ENCODE measurements around the gene AIF1. TPM values are rescaled to one million over a fixed set of nuclear protein-coding genes. Genes with fewer than 3 reads are reported as not detected.

AIF1 gene
- polyA plus RNA-seq, 1 donor (not counting 4 experiments of a cell fraction or from before 2014, with no cell fraction given), result not detected

GRCh38 chr6:31617010-31617409 is 2.0 kb downstream of the AIF1 start:
- H3K4me2 ChIP-seq (ENCODE audit: control insufficient read depth, extremely low read depth, insufficient read depth, low read depth, low read length), result no peak overlapping the region
- H3K4me1 ChIP-seq (ENCODE audit: control insufficient read depth, extremely low read depth, insufficient read depth, low read length), result peaks cover 5% of the 10 kb centered on the region
- H4K20me1 ChIP-seq (ENCODE audit: control insufficient read depth, extremely low read depth, insufficient read depth, low read length), result peaks cover 3% of the 10 kb centered on the region
- H3K27me3 ChIP-seq (ENCODE audit: control insufficient read depth, extremely low read depth, insufficient read depth, low read length), result no peaks in the 10 kb centered on the region
- no peaks in the 10 kb centered on the region for H3K9me3 ChIP-seq (ENCODE audit: control insufficient read depth, low read depth, low read length)
- TF ChIP-seq CTCF (optimal IDR thresholded peaks at IDR 0.05 in 1 of 3, IDR thresholded peaks at IDR 0.05 in 1 of 3, conservative IDR thresholded peaks at IDR 0.05 in 1 of 3; ENCODE audit: extremely low read depth in 1 of 3, insufficient read depth in 2 of 3, low read length in 3 of 3), result no peak
- no peak for TF ChIP-seq EZH2 (IDR thresholded peaks at IDR 0.05; ENCODE audit: low read length)
- no peaks in the 10 kb centered on the region for H3K9me1 ChIP-seq (ENCODE audit: control insufficient read depth, extremely low read depth, insufficient read depth, low read length)
- no peak overlapping the region for H3K4me3 ChIP-seq (ENCODE audit: control insufficient read depth in 2 of 3, extremely low read depth in 1 of 3, insufficient read depth in 2 of 3, low read depth in 1 of 3, low read length in 3 of 3)
- peaks cover 12% of the 10 kb centered on the region for H3K79me2 ChIP-seq (ENCODE audit: control insufficient read depth, insufficient read depth, low read length)
- no peak overlapping the region for H2AFZ ChIP-seq (ENCODE audit: control insufficient read depth, low read length)
- dilution Hi-C loops (cut with MboI; ENCODE audit: extremely low pct_ligation_motif_present, low sequenced_read_pairs), result no loop called here
- H3K9ac ChIP-seq (ENCODE audit: control insufficient read depth, extremely low read depth, insufficient read depth, low read length), result no peak overlapping the region
- H3K36me3 ChIP-seq (ENCODE audit: control insufficient read depth in 2 of 2, extremely low read depth in 1 of 2, insufficient read depth in 2 of 2, low read length in 2 of 2), result peaks cover 0 to 1% of the 10 kb centered on the region in 2 experiments
- DNase-seq (ENCODE audit: low read depth, low spot score) (no peak), FAIRE-seq (no peak)
- H3K27ac ChIP-seq (ENCODE audit: control insufficient read depth, insufficient read depth, low read length), result no peak overlapping the region

GRCh38 chr6:31619805-31620585 is 5.0 kb downstream of the AIF1 start:
- dilution Hi-C loops (cut with MboI; ENCODE audit: extremely low pct_ligation_motif_present, low sequenced_read_pairs), result no loop called here
- FAIRE-seq, result peak; percentile 26

More at GRCh38 chr6:31619805-31620585, 5.0 kb downstream of the AIF1 start:
- TF ChIP-seq EZH2 (IDR thresholded peaks at IDR 0.05; ENCODE audit: low read length), result no peak
- TF ChIP-seq CTCF (optimal IDR thresholded peaks at IDR 0.05 in 1 of 3, IDR thresholded peaks at IDR 0.05 in 1 of 3, conservative IDR thresholded peaks at IDR 0.05 in 1 of 3; ENCODE audit: extremely low read depth in 1 of 3, insufficient read depth in 2 of 3, low read length in 3 of 3), result no peak
- peak overlapping the region; percentile 98 for H2AFZ ChIP-seq (ENCODE audit: control insufficient read depth, low read length)
- H3K27ac ChIP-seq (ENCODE audit: control insufficient read depth, insufficient read depth, low read length), result peak overlapping the region; percentile 97
- no peaks in the 10 kb centered on the region for H3K27me3 ChIP-seq (ENCODE audit: control insufficient read depth, extremely low read depth, insufficient read depth, low read length)
- peaks cover 42% of the 10 kb centered on the region for H3K79me2 ChIP-seq (ENCODE audit: control insufficient read depth, insufficient read depth, low read length)
- H3K9me3 ChIP-seq (ENCODE audit: control insufficient read depth, low read depth, low read length), result no peaks in the 10 kb centered on the region
- peak overlapping the region; percentile 82 to 99 (median 90) for H3K4me3 ChIP-seq (ENCODE audit: control insufficient read depth in 2 of 3, extremely low read depth in 1 of 3, insufficient read depth in 2 of 3, low read depth in 1 of 3, low read length in 3 of 3)
- peaks cover 21% of the 10 kb centered on the region for H4K20me1 ChIP-seq (ENCODE audit: control insufficient read depth, extremely low read depth, insufficient read depth, low read length)
- peaks cover 2% of the 10 kb centered on the region for H3K9me1 ChIP-seq (ENCODE audit: control insufficient read depth, extremely low read depth, insufficient read depth, low read length)
- peaks cover 14% of the 10 kb centered on the region for H3K4me1 ChIP-seq (ENCODE audit: control insufficient read depth, extremely low read depth, insufficient read depth, low read length)
- H3K4me2 ChIP-seq (ENCODE audit: control insufficient read depth, extremely low read depth, insufficient read depth, low read depth, low read length), result peak overlapping the region; percentile 77
- peaks cover 14 to 26% of the 10 kb centered on the region in 2 experiments for H3K36me3 ChIP-seq (ENCODE audit: control insufficient read depth in 2 of 2, extremely low read depth in 1 of 2, insufficient read depth in 2 of 2, low read length in 2 of 2)
- peak; percentile 95 for DNase-seq (ENCODE audit: low read depth, low spot score)
- peak overlapping the region; percentile 96 for H3K9ac ChIP-seq (ENCODE audit: control insufficient read depth, extremely low read depth, insufficient read depth, low read length)
